A673 (cell line): ENCODE data around the gene KCNK17. TPM values are rescaled to one million over a fixed set of nuclear protein-coding genes. Genes with fewer than 3 reads are reported as not detected.
A peak's percentile ranks its signal among the peaks of the same experiment; 100 is the strongest.

ENCODE experiments used
- BruUV-seq: library from RNA; stranded (reverse); fragments of 400-500 nt; replicated peaks from 2 replicates; lab custom pipeline; 2021; lab: Mats Ljungman, UMichigan
- CTCF ChIA-PET: fragments of 300-600 bp; sonication (Branson Sonifier 250); formaldehyde crosslinking; loops from one replicate; lab custom pipeline; 2022; ENCODE audit warnings: antibody characterized with exemption; lab: Charles Lee
- POLR2A ChIA-PET: fragments of 300-600 bp; sonication (Branson Sonifier 250); formaldehyde crosslinking; loops from one replicate; lab custom pipeline; 2022; ENCODE audit warnings: antibody characterized with exemption; ENCODE audit not compliant: low non-redundant PET; lab: Charles Lee
- DNase-seq: peaks from one replicate; pipeline ENCODE4 v3.0.0-alpha.2; 2015; ENCODE audit warnings: low spot score
- H3K27ac ChIP-seq: fragments of 200-600 bp; sonication (generic); 2 replicates; pipeline ENCODE4 v1.5.1; 2016; ENCODE audit warnings: mixed run types, low read depth, mild to moderate bottlenecking, mixed read lengths, antibody characterized with exemption, low read length; ENCODE audit not compliant: poor library complexity, severe bottlenecking
- H3K27me3 ChIP-seq: fragments of 200-600 bp; sonication (generic); replicated peaks from 2 replicates; pipeline ENCODE4 v1.6.1; 2017; ENCODE audit warnings: mixed run types, low read depth, mild to moderate bottlenecking, mixed read lengths, antibody characterized with exemption, low read length; ENCODE audit not compliant: insufficient read depth, poor library complexity
- H3K36me3 ChIP-seq: fragments of 200-600 bp; sonication (generic); 2 replicates; pipeline ENCODE4 v1.6.1; 2016; ENCODE audit warnings: mixed run types, mild to moderate bottlenecking, mixed read lengths, antibody characterized with exemption, low read length; ENCODE audit not compliant: insufficient read depth, poor library complexity, severe bottlenecking
- H3K4me1 ChIP-seq: fragments of 200-600 bp; sonication (generic); 2 replicates; pipeline ENCODE4 v1.6.1; 2017; ENCODE audit warnings: mixed run types, mild to moderate bottlenecking, mixed read lengths, antibody characterized with exemption, low read length; ENCODE audit not compliant: insufficient read depth, poor library complexity, severe bottlenecking
- H3K4me3 ChIP-seq: fragments of 200-600 bp; sonication (generic); 2 replicates; pipeline ENCODE4 v1.5.1; 2016; ENCODE audit warnings: low read depth, mixed run types, mild to moderate bottlenecking, mixed read lengths, low read length; ENCODE audit not compliant: poor library complexity, severe bottlenecking
- H3K9me3 ChIP-seq: fragments of 200-600 bp; sonication (generic); 2 replicates; pipeline ENCODE4 v1.6.1; 2016; ENCODE audit warnings: mixed run types, low read depth, mild to moderate bottlenecking, mixed read lengths, antibody characterized with exemption, low read length; ENCODE audit not compliant: poor library complexity, severe bottlenecking
- EZH2 ChIP-seq: fragments of 200-600 bp; sonication (generic); IDR thresholded peaks from 2 replicates; pipeline ENCODE4 v1.6.1; 2017; ENCODE audit warnings: borderline replicate concordance, low read depth, mild to moderate bottlenecking, mixed read lengths, antibody characterized with exemption, low read length; ENCODE audit not compliant: poor library complexity, severe bottlenecking
- intact Hi-C: fragments of 100-400 bp; cut with micrococcal nuclease; formaldehyde crosslinking; loops from one replicate; pipeline ENCODE4 v1.10.0; 2022; ENCODE audit not compliant: unreplicated experiment
- total RNA-seq: library from RNA; stranded (reverse); gene quantifications from 2 replicates; pipeline ENCODE4 v1.2.3, GENCODE V29; 2021
- TF ChIP-seq, protein P1 (sequence below): fragments of 300-800, 200-600 bp; sonication (generic); conservative IDR thresholded peaks from 2 replicates; pipeline ENCODE4 v1.5.1; 2017; ENCODE audit warnings: low read depth, mild to moderate bottlenecking, antibody characterized with exemption, low read length, moderate library complexity, mixed read lengths

KCNK17 gene
- total RNA-seq, 1 experiment from 2014 or later = not detected

DNA sequence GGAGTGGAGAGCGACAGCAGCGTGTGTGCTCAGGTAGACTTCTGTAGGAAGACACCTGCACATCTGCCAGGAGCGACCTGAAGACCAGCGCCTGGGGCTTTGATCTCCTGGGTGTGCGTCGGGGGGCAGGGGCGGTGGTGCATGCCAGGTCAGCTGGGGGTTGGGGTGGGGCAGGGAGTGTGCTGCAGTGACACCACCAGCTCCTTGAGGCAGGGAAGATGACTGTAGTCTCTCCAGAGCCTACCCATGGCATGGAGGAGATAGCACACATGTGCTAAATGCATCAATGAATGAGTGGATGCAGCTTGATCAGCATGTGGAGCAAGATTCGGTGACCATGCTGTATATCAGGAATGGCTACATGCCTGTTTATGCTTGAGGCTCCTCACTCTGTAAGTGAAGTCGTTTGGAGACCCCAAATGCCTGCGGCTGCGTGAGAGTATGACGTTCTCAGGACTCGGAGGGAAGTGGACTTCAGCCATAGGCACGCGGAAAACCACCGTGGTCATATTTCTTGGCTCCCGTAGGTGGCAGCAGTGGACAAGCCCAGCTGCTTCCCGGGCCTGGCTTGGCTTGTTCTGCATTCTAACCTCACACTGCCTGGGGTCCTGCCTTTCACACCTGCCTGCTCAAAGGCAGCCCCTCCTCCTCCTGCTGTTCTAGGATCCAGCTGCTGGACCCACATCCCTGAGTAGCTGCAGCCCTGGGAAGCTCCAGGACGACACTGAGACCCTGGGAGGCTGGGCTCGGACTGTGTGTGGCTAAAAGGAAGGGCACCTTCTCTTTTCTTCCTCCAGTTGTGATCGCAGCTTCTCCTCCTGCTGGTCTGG, 47.7 kb upstream of the KCNK17 start:
- Histone ChIP-seq H3K9me3 (no peaks in the 10 kb centered on the region), H3K4me1 (peaks cover 21% of the 10 kb centered on the region), H3K27ac (peak overlapping the region; percentile 63), H3K27me3 (no peaks in the 10 kb centered on the region), H3K36me3 (no peaks in the 10 kb centered on the region), H3K4me3 (no peak overlapping the region)
- DNase-seq = peak; percentile 80
- intact Hi-C loops = loop anchor here (1.0 to 10.0 kb wide), 7 partner anchors 530 to 1703 kb away; partner anchors contain the start of gene LRFN2
- BruUV-seq = no TSS peak
- CTCF ChIA-PET = interaction anchor here (0.6 to 1.6 kb wide), 11 partner anchors 9 to 1666 kb away, joined by 3 to 10 read pairs (median 4); no protein-coding TSS in a partner anchor
- POLR2A ChIA-PET = no interaction called here
- TF ChIP-seq EZH2 = no peak
- TF ChIP-seq, protein P1, sequence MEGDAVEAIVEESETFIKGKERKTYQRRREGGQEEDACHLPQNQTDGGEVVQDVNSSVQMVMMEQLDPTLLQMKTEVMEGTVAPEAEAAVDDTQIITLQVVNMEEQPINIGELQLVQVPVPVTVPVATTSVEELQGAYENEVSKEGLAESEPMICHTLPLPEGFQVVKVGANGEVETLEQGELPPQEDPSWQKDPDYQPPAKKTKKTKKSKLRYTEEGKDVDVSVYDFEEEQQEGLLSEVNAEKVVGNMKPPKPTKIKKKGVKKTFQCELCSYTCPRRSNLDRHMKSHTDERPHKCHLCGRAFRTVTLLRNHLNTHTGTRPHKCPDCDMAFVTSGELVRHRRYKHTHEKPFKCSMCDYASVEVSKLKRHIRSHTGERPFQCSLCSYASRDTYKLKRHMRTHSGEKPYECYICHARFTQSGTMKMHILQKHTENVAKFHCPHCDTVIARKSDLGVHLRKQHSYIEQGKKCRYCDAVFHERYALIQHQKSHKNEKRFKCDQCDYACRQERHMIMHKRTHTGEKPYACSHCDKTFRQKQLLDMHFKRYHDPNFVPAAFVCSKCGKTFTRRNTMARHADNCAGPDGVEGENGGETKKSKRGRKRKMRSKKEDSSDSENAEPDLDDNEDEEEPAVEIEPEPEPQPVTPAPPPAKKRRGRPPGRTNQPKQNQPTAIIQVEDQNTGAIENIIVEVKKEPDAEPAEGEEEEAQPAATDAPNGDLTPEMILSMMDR = peak; percentile 58

DNA sequence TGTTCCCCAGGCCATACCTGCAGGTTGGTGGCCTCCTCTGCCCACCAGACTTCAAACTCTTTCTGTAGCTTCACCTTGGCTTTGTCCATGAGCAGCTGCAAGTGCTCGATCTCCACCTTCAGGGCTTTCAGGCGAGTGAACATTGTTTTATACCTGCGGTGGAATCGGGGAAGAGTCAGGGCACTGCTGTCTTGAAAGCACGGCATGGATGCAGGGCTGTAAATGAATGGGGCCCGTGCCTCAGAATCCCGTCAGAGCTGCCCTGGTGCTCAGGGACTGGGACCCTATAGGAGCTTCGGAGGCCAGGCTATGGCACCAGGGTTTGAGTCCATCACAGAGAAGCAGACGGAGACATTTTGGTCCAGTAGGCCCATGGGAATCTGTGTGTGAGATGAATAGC, 46.2 kb upstream of the KCNK17 start:
- ChIA-PET POLR2A (no interaction called here), CTCF (no interaction called here)
- Histone ChIP-seq H3K4me3 (no peak overlapping the region), H3K27me3 (no peaks in the 10 kb centered on the region), H3K27ac (no peak overlapping the region), H3K36me3 (no peaks in the 10 kb centered on the region), H3K9me3 (no peaks in the 10 kb centered on the region), H3K4me1 (peaks cover 20% of the 10 kb centered on the region)
- no peak for DNase-seq
- no TSS peak for BruUV-seq
- TF ChIP-seq EZH2 = no peak
- TF ChIP-seq, protein P1 = no peak
- intact Hi-C loops = loop anchor here (5.0 to 10.0 kb wide), 6 partner anchors 622 to 1704 kb away; partner anchors contain the start of gene LRFN2

DNA sequence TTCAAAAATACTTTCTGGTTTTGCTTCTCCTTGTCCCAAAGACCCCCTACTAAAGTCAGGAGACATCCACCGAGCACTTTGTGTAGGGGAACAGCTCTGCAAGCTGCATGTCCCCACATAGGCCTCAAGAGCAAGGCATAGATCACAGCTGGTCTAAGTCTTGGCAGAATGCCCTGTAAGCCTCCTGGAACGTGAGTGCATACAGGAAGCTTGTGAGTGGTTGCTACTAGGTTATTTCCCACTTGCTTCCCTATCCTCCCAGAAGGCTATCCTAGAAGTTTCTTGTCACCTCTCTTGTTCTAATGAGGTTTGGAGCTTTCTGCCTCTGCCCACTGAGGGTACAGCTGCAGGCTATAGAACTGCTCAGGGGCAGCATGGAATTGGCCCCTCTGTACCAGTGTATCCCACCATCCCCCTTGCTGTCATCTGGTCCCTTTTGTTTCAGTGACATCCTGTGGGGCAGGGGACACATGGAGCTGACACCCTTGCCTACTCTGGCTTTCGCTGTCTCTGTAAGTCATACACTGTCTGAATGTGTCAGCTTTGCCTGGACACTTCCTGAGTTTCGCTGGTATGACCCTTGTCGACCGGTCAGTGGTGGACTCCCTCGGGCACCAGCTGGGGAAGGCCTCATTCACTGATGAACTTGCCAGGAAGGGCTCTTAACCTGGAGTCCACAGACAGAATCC, 43.9 kb upstream of the KCNK17 start:
- POLR2A ChIA-PET = interaction anchor here (0.5 kb wide), 2 partner anchors 26 to 1900 kb away, joined by 3 to 4 read pairs; no protein-coding TSS in a partner anchor
- no peak overlapping the region for H3K27ac ChIP-seq
- CTCF ChIA-PET = no interaction called here

More for the DNA sequence above, 43.9 kb upstream of the KCNK17 start:
- TF ChIP-seq, protein P1 = no peak
- no peak for TF ChIP-seq EZH2
- no TSS peak for BruUV-seq
- Histone ChIP-seq H3K9me3 (no peaks in the 10 kb centered on the region), H3K36me3 (no peaks in the 10 kb centered on the region), H3K4me1 (peaks cover 18% of the 10 kb centered on the region), H3K27me3 (no peaks in the 10 kb centered on the region), H3K4me3 (no peak overlapping the region)
- peak; percentile 74 for DNase-seq
- intact Hi-C loops = no loop called here
